MCF 10A (cell line): Measurements from ENCODE around the gene GPR141. TPM values are rescaled to one million over a fixed set of nuclear protein-coding genes. Genes with fewer than 3 reads are reported as not detected.
A peak's percentile ranks its signal among the peaks of the same experiment; 100 is the strongest.

Experiments
- BruUV-seq: library from RNA; stranded (reverse); fragments of 400-500 nt; replicated peaks from 2 replicates; lab custom pipeline; 2021; lab: Mats Ljungman, UMichigan
- CTCF ChIA-PET: fragments of 300-600 bp; sonication (Branson Sonifier 250); formaldehyde crosslinking; extraction: SDS; loops from one replicate; lab custom pipeline; 2021; ENCODE audit warnings: antibody characterized with exemption, inconsistent platforms; lab: Yijun Ruan, JAX
- POLR2A ChIA-PET: fragments of 300-600, 350-650 bp; sonication (Branson Sonifier 250); formaldehyde crosslinking; extraction: SDS; loops from one replicate; lab custom pipeline; 2020; ENCODE audit warnings: antibody characterized with exemption, inconsistent platforms; lab: Yijun Ruan, JAX
- DNase-seq: peaks from one replicate; pipeline ENCODE4 v3.0.0-alpha.2; 2018; ENCODE audit not compliant: unreplicated experiment
- H3K27ac Mint-ChIP-seq: one replicate; pipeline ENCODE4 v1.8.0; 2022; ENCODE audit warnings: mild to moderate bottlenecking, low read depth, mixed read lengths; ENCODE audit not compliant: unreplicated experiment
- H3K27me3 Mint-ChIP-seq: one replicate; pipeline ENCODE4 v1.8.0; 2022; ENCODE audit warnings: mixed read lengths; ENCODE audit not compliant: insufficient read depth, unreplicated experiment
- H3K36me3 Mint-ChIP-seq: one replicate; pipeline ENCODE4 v1.8.0; 2022; ENCODE audit warnings: mild to moderate bottlenecking, moderate library complexity, mixed read lengths; ENCODE audit not compliant: insufficient read depth, unreplicated experiment
- H3K4me1 Mint-ChIP-seq: one replicate; pipeline ENCODE4 v1.8.0; 2022; ENCODE audit warnings: mixed read lengths; ENCODE audit not compliant: insufficient read depth, unreplicated experiment
- H3K4me3 Mint-ChIP-seq: one replicate; pipeline ENCODE4 v1.8.0; 2022; ENCODE audit warnings: mild to moderate bottlenecking, moderate library complexity, mixed read lengths; ENCODE audit not compliant: unreplicated experiment
- H3K9me3 Mint-ChIP-seq: one replicate; pipeline ENCODE4 v1.8.0; 2022; ENCODE audit warnings: mixed read lengths; ENCODE audit not compliant: unreplicated experiment
- intact Hi-C: fragments of 100-400 bp; cut with micrococcal nuclease; formaldehyde crosslinking; loops from 2 replicates; pipeline ENCODE4 v1.14.1; 2022
- total RNA-seq: library from RNA; stranded (reverse); gene quantifications from 2 replicates; pipeline ENCODE4 v1.2.3, GENCODE V29; 2022
- TF ChIP-seq, protein P1 (sequence below): fragments of 200-600 bp; IDR thresholded peaks from one replicate; pipeline ENCODE4 v1.8.0; 2022; ENCODE audit warnings: antibody characterized with exemption, mild to moderate bottlenecking; ENCODE audit not compliant: unreplicated experiment

Gene GPR141
- total RNA-seq, 1 experiment from 2014 or later, result 2.8 TPM

DNA sequence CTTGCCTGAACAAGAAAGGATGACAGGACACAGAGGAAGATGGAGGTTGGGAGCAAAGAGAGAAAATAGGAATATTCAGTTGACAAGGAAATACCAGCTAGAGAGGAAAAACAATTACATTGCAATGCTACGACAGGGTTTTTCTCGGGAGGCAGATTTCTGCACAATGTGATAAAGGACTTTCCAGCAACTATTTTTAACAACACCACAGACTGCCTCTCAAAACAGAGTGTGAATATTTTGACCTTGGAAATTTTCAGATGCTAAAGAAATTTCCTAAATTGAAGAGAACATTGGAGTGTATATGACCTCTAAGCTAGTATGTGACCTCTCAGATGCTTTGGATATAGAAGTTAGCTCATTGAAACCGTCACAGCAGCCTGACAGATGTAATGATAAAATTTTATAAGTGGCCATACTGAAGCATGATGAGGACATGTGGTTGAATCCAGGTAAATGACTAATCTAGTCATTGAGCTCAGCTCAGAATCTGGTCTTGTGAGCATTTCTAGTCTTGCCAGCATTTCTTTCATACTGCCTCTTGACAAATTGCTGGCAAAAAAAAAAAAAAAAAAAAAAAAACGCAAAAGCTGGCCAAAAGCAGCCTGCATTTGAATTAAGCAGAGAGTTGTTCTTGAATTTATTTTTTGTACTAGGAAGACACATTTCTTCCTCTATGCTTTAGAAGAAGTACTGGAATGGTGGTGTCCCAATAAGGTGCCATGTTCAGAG is 24.4 kb downstream of the GPR141 start:
- H3K9me3 Mint-ChIP-seq, result no peaks in the 10 kb centered on the region
- CTCF ChIA-PET, result interaction anchor here (0.5 to 3.9 kb wide), 6 partner anchors 13 to 671 kb away, joined by 3 to 11 read pairs (median 4); no protein-coding TSS in a partner anchor
- no peaks in the 10 kb centered on the region for H3K27me3 Mint-ChIP-seq
- POLR2A ChIA-PET, result interaction anchor here (1.2 to 5.0 kb wide), 4 partner anchors 10 to 43 kb away, joined by 7 to 23 read pairs (median 14); no protein-coding TSS in a partner anchor
- TF ChIP-seq, protein P1, sequence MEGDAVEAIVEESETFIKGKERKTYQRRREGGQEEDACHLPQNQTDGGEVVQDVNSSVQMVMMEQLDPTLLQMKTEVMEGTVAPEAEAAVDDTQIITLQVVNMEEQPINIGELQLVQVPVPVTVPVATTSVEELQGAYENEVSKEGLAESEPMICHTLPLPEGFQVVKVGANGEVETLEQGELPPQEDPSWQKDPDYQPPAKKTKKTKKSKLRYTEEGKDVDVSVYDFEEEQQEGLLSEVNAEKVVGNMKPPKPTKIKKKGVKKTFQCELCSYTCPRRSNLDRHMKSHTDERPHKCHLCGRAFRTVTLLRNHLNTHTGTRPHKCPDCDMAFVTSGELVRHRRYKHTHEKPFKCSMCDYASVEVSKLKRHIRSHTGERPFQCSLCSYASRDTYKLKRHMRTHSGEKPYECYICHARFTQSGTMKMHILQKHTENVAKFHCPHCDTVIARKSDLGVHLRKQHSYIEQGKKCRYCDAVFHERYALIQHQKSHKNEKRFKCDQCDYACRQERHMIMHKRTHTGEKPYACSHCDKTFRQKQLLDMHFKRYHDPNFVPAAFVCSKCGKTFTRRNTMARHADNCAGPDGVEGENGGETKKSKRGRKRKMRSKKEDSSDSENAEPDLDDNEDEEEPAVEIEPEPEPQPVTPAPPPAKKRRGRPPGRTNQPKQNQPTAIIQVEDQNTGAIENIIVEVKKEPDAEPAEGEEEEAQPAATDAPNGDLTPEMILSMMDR, result no peak
- DNase-seq, result no peak
- no TSS peak for BruUV-seq
- peaks cover 9% of the 10 kb centered on the region for H3K4me1 Mint-ChIP-seq
- no peak overlapping the region for H3K27ac Mint-ChIP-seq
- no peak overlapping the region for H3K4me3 Mint-ChIP-seq
- H3K36me3 Mint-ChIP-seq, result no peaks in the 10 kb centered on the region
- intact Hi-C loops, result no loop called here

DNA sequence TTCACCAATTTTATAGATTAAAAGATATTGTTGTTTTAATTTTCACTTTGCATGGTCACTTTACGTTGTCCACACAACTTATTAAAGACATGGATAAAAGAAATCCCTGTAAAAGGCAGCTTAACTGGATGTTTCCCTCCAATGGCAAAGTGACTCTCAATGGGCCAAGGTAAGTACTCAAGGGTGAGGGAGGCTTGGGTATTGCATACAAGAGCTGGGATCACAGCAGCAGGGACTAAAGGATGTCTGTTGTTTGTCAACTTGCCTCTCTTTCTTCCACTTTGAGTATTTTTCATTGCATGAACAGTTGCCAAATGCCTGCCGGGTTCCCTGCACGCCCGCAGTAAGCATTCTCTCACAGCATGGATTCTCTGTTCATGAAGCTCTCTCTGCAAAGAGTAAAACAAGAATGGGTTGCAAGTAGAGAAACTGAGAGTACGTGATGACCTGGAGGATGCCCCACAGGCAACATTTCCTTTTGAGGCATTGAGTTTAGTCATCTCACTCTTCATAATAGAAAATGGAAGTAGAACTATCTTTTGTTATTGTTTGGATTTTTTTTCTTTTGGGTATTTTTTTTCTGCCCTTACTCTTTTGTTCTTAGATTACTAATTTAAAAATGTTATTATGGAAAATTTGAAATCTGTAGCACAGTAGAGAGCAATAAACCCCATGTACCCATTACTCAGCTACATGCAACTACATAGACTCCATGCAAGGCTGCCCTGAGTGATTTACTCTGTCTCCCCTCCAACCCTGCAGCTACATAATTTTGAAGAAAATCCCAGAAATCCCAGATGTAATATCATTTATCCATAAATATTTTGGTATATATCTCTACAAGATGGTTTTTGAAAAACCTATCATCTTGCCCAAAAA is 26.3 kb downstream of the GPR141 start:
- no peak for DNase-seq
- intact Hi-C loops, result no loop called here
- ChIA-PET CTCF (interaction anchor here (0.8 to 1.0 kb wide), 2 partner anchors 15 to 35 kb away, joined by 5 to 6 read pairs; no protein-coding TSS in a partner anchor), POLR2A (interaction anchor here (0.6 to 5.0 kb wide), 5 partner anchors 11 to 374 kb away, joined by 3 to 23 read pairs (median 7); no protein-coding TSS in a partner anchor)
- TF ChIP-seq, protein P1, result no peak
- no TSS peak for BruUV-seq
- Mint-ChIP-seq H3K36me3 (no peaks in the 10 kb centered on the region), H3K27me3 (no peaks in the 10 kb centered on the region), H3K9me3 (no peaks in the 10 kb centered on the region), H3K4me1 (peaks cover 21% of the 10 kb centered on the region), H3K27ac (no peak overlapping the region), H3K4me3 (no peak overlapping the region)

- DNase-seq, result peak; percentile 67
- no peaks in the 10 kb centered on the region for H3K9me3 Mint-ChIP-seq
- no peaks in the 10 kb centered on the region for H3K27me3 Mint-ChIP-seq
- H3K36me3 Mint-ChIP-seq, result no peaks in the 10 kb centered on the region
- POLR2A ChIA-PET, result interaction anchor here (0.9 to 1.4 kb wide), 3 partner anchors 10 to 19 kb away, joined by 3 to 5 read pairs (median 5); no protein-coding TSS in a partner anchor
- H3K4me3 Mint-ChIP-seq, result no peak overlapping the region
- CTCF ChIA-PET, result interaction anchor here (0.7 kb wide), 2 partner anchors 9 to 19 kb away, joined by 3 read pairs; no protein-coding TSS in a partner anchor
- TF ChIP-seq, protein P1, result no peak
- no TSS peak for BruUV-seq
- H3K27ac Mint-ChIP-seq, result no peak overlapping the region
- intact Hi-C loops, result no loop called here
- H3K4me1 Mint-ChIP-seq, result peaks cover 21% of the 10 kb centered on the region
These were observed 30.0 kb downstream of the GPR141 start for GRCh38 chr7:37713613-37714012.
